ENCODE measurements around the gene DDOST. TPM values are rescaled to one million over a fixed set of nuclear protein-coding genes. Genes with fewer than 3 reads are reported as not detected.
A peak's percentile ranks its signal among the peaks of the same experiment; 100 is the strongest.
"Not testable (repeated sequence)": the region's sequence is repeated elsewhere in the genome, so short reads cannot be mapped to it uniquely, and the experiment has no call there.

DDOST gene
- total and polyA plus RNA-seq, 7 experiments from 2014 or later = 96.9 to 223 (median 121) TPM

DNA sequence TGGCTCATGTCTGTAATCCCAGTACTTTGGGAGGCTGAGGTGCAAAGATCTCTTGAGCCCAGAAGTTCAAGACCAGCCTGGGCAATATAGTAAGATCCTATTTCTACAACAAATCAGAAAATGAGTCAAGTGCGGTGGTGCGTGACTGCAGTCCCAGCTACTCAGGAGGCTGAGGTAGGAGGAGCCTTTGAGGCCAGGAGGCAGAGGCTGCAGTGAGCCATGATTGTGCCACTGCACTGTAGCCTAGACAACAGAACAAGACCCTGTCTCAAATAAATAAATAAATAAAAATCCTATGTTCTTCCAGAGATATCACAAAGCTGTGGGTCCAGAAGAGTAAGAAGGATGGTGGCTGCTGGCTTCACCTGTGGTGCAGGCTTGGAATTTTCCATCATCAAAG lies 50.2 kb downstream of the DDOST start:
- no peaks in the 10 kb centered on the region for H3K4me1 Mint-ChIP-seq

DNA sequence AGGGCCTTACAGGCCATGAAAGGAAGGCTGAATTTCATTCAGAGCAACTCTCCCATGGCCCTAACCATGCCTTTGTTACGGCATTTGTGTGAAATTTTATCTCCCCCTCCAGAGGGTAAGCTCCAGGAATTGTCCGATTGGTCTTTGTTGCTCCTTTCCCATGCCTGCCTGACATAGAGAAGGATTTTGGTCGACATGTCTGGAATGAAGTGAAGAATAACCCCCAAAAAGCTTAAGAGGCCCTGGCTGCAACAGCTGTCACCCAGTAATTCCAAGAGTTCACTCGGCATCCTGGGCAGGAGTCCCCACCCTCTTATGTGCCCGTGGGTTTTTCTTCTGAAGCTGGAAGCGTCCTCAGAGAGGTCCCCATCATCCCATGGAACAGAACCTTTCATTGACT lies 51.6 kb downstream of the DDOST start:
- Histone ChIP-seq H3K27ac (ENCODE audit: low read depth, low read length) (no peak overlapping the region), H3K9me3 (ENCODE audit: control insufficient read depth in 2 of 3, low read length in 3 of 3) (no peaks in the 10 kb centered on the region), H3K4me1 (ENCODE audit: control insufficient read depth in 2 of 2, insufficient read depth in 2 of 2, low read length in 2 of 2) (no peaks in the 10 kb centered on the region), H3K4me3 (ENCODE audit: low read length) (no peak overlapping the region), H3K27me3 (ENCODE audit: control insufficient read depth in 2 of 2, insufficient read depth in 2 of 2, low read length in 2 of 2) (no peaks in the 10 kb centered on the region), H3K36me3 (ENCODE audit: control insufficient read depth in 2 of 3, insufficient read depth in 3 of 3, low read length in 3 of 3) (no peaks in the 10 kb centered on the region)
- no peak overlapping the region for H3K27ac Mint-ChIP-seq
- no peak for ATAC-seq
- peaks cover 0 to 9% (median 5%) of the 10 kb centered on the region in 5 donors for H3K27me3 Mint-ChIP-seq
- DNase-seq = no peak
- no peaks in the 10 kb centered on the region for H3K36me3 Mint-ChIP-seq
- no peaks in the 10 kb centered on the region for H3K9me3 Mint-ChIP-seq
- CTCF ChIA-PET = no interaction called here
- POLR2A ChIA-PET = no interaction called here
- no peak overlapping the region for H3K4me3 Mint-ChIP-seq
- intact Hi-C loops (cut with micrococcal nuclease) = no loop called here
- H3K4me1 Mint-ChIP-seq = no peaks in the 10 kb centered on the region

More for the DNA sequence above, 50.2 kb downstream of the DDOST start:
- H3K27ac ChIP-seq (ENCODE audit: low read depth, low read length) = no peak overlapping the region
- POLR2A ChIA-PET = no interaction called here
- H3K4me1 ChIP-seq (ENCODE audit: control insufficient read depth in 2 of 2, insufficient read depth in 2 of 2, low read length in 2 of 2) = no peaks in the 10 kb centered on the region
- CTCF ChIA-PET = no interaction called here
- DNase-seq (no peak), ATAC-seq (no peak)
- H3K4me3 ChIP-seq (ENCODE audit: low read length) = no peak overlapping the region
- Mint-ChIP-seq H3K4me3 (no peak overlapping the region), H3K9me3 (no peaks in the 10 kb centered on the region), H3K27ac (no peak overlapping the region), H3K27me3 (peaks cover 0 to 7% (median 3%) of the 10 kb centered on the region in 5 donors), H3K36me3 (no peaks in the 10 kb centered on the region)
- intact Hi-C loops (cut with micrococcal nuclease) = no loop called here
- H3K9me3 ChIP-seq (ENCODE audit: control insufficient read depth in 2 of 3, low read length in 3 of 3) = no peaks in the 10 kb centered on the region
- H3K36me3 ChIP-seq (ENCODE audit: control insufficient read depth in 2 of 3, insufficient read depth in 3 of 3, low read length in 3 of 3) = no peaks in the 10 kb centered on the region
- H3K27me3 ChIP-seq (ENCODE audit: control insufficient read depth in 2 of 2, insufficient read depth in 2 of 2, low read length in 2 of 2) = no peaks in the 10 kb centered on the region

DNA sequence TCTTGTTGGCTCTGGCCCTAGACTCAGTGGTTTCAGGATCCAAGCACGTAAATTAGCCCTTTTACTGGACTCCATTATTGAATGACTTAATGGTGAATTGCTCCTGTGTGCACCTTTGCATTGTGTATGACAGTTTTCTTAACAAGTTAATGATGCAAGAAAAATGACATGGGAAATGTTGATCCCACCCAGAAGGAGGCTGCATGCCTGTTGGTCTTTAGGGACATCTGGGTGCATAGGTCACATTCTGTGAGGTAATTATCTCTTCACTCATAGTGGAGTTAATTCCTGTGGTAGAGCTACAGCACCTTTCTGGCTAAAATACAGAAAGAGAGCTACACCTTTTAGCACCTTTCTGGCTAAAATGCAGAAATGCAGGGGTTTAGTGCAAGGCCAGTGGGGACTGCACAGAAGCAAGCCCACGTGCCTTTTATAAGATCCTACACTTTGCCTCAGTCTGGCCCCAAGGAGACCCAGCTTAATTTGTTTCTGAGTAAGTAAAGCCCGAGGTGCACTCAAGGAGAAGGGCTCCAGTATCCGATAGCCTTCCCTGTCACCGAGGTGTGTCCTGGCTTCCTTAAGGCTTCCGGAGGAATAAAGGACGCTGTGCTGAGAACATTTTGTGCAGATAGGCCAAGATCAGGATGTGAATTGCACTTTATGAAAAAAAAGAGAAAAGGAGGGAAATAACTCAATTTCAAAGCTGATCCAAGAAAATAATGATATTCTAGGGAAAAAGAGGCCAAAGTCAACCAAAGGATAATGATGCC lies 54.2 kb downstream of the DDOST start:
- H3K4me3 Mint-ChIP-seq; CTCF ChIA-PET; H3K27me3 ChIP-seq (ENCODE audit: control insufficient read depth in 2 of 2, insufficient read depth in 2 of 2, low read length in 2 of 2); ATAC-seq; H3K36me3 ChIP-seq (ENCODE audit: control insufficient read depth in 2 of 3, insufficient read depth in 3 of 3, low read length in 3 of 3); intact Hi-C loops (cut with micrococcal nuclease); H3K4me1 ChIP-seq (ENCODE audit: control insufficient read depth in 2 of 2, insufficient read depth in 2 of 2, low read length in 2 of 2); DNase-seq; POLR2A ChIA-PET; H3K36me3 Mint-ChIP-seq; H3K27ac ChIP-seq (ENCODE audit: low read depth, low read length); H3K4me3 ChIP-seq (ENCODE audit: low read length); H3K9me3 ChIP-seq (ENCODE audit: control insufficient read depth in 2 of 3, low read length in 3 of 3); H3K9me3 Mint-ChIP-seq; H3K27ac Mint-ChIP-seq; H3K4me1 Mint-ChIP-seq: not testable (repeated sequence)
- H3K27me3 Mint-ChIP-seq = peaks cover 0 to 11% (median 4%) of the 10 kb centered on the region in 5 donors

DNA sequence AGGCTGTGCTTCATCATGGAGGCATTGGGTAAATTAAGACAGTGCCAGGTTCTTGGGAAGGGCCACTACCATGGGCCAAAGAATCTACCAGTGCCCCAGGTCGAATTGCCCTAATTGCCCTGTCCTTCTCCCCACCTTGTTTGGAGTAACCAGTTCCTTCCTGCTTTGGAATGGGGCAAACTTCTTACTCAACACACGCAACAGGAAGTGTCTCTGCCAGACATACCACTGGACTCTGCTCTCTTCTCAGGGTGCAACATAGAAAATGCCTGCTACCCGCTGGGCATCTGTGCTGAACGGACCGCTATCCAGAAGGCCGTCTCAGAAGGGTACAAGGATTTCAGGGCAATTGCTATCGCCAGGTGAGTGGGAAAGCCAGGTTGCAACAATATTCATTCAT lies 56.5 kb downstream of the DDOST start:
- ChIA-PET POLR2A (no interaction called here), CTCF (no interaction called here)
- Histone ChIP-seq H3K27ac (ENCODE audit: low read depth, low read length) (no peak overlapping the region), H3K9me3 (ENCODE audit: control insufficient read depth in 2 of 3, low read length in 3 of 3) (no peaks in the 10 kb centered on the region), H3K27me3 (ENCODE audit: control insufficient read depth in 2 of 2, insufficient read depth in 2 of 2, low read length in 2 of 2) (no peaks in the 10 kb centered on the region), H3K4me3 (ENCODE audit: low read length) (no peak overlapping the region), H3K36me3 (ENCODE audit: control insufficient read depth in 2 of 3, insufficient read depth in 3 of 3, low read length in 3 of 3) (no peaks in the 10 kb centered on the region), H3K4me1 (ENCODE audit: control insufficient read depth in 2 of 2, insufficient read depth in 2 of 2, low read length in 2 of 2) (no peaks in the 10 kb centered on the region)
- H3K27me3 Mint-ChIP-seq = peaks cover 0 to 15% (median 4%) of the 10 kb centered on the region in 5 donors
- no peak overlapping the region for H3K4me3 Mint-ChIP-seq
- no peak for DNase-seq
- H3K4me1 Mint-ChIP-seq = no peaks in the 10 kb centered on the region
- no peaks in the 10 kb centered on the region for H3K36me3 Mint-ChIP-seq
- H3K9me3 Mint-ChIP-seq = peaks cover 0 to 3% (median 0%) of the 10 kb centered on the region in 11 donors
- peak; percentile 60 for ATAC-seq
- intact Hi-C loops (cut with micrococcal nuclease) = no loop called here
- no peak overlapping the region for H3K27ac Mint-ChIP-seq

DNA sequence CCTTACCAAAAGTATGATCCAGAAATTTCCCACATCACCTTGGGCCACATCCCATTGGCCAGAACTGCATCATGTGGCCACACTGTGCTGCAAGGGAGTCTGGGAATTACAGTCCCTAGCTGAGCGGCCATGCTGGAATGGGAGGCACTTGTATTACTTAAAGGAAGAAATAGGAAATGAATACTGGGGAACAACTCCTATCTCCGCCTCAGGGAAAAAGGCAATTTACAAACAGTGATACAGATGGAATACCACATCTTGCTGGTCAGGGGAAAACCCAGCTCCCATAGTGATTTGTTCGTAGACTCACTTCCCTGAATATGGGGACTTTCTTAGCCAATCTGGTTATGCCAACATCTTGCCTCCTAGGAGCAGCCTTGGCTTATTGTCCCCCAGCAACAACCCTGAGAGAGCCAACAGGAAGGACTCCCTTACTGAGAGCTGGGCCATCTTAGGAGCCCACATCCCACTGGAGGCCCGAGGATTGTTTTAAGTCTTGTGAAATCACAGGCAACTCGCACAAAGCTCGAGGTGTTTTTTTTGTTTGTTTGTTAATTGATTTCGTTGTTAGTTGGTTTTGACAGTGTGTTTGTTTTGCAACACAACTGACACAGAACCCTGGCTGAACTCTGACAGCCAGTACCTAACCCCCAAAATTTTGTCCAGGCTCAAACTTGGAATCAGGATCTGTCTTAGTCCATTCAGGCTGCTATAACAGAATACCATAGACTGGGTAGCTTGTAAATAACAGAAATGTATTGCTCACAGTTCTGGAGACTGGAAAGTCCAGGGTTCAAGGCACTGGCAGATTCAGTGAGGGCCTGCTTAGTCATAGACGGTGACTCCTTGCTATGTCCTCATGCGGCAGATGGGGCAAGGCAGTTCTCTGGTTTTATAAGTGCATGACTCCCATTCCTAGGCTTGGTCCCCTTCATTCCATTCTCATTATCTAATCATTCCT lies 57.4 kb downstream of the DDOST start:
- H3K36me3 ChIP-seq (ENCODE audit: control insufficient read depth in 2 of 3, insufficient read depth in 3 of 3, low read length in 3 of 3) = no peaks in the 10 kb centered on the region
- no peaks in the 10 kb centered on the region for H3K27me3 ChIP-seq (ENCODE audit: control insufficient read depth in 2 of 2, insufficient read depth in 2 of 2, low read length in 2 of 2)
- Mint-ChIP-seq H3K4me1 (peaks cover 0 to 2% (median 0%) of the 10 kb centered on the region in 7 donors), H3K9me3 (peaks cover 0 to 3% (median 0%) of the 10 kb centered on the region in 11 donors), H3K27me3 (peaks cover 0 to 16% (median 7%) of the 10 kb centered on the region in 5 donors), H3K4me3 (no peak overlapping the region), H3K27ac (no peak overlapping the region), H3K36me3 (no peaks in the 10 kb centered on the region)
- no peak overlapping the region for H3K4me3 ChIP-seq (ENCODE audit: low read length)
- no peaks in the 10 kb centered on the region for H3K4me1 ChIP-seq (ENCODE audit: control insufficient read depth in 2 of 2, insufficient read depth in 2 of 2, low read length in 2 of 2)
- CTCF ChIA-PET = no interaction called here
- no peak overlapping the region for H3K27ac ChIP-seq (ENCODE audit: low read depth, low read length)
- H3K9me3 ChIP-seq (ENCODE audit: control insufficient read depth in 2 of 3, low read length in 3 of 3) = no peaks in the 10 kb centered on the region
- POLR2A ChIA-PET = interaction anchor here (0.9 kb wide), 1 partner anchor 30 kb away, joined by 3 read pairs; no protein-coding TSS in a partner anchor
- intact Hi-C loops (cut with micrococcal nuclease) = no loop called here
- DNase-seq (no peak), ATAC-seq (peak; percentile 66)

DNA sequence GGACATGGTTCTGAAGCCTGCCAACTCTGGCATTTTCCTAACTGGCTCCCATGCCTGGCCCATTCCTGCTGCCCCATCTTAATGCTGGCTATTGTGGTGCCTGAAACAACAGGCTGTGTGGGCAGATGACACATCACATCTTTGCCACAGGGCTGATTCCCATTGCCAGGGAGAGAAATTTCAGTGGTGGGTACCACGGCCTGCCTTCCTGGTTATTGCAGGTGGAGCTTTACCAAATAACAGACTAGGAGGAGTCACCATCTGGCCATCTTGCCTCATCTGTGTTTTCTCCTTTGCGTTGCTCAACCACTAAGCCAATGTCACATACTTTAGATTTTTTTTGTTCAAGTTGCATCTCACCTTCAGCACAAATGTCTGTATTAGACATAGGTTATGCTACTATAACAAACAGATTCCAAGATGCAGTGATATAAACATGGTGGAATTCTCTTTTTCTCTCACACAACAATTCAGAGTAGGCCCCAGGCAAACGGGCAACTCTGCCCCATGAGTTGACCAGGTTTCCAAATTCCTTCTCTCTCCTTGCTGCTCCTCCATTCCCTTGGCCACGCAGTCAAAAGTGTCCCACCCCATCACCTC lies 58.2 kb downstream of the DDOST start:
- DNase-seq = no peak
- no peak overlapping the region for H3K4me3 ChIP-seq (ENCODE audit: low read length)
- CTCF ChIA-PET = no interaction called here
- H3K9me3 ChIP-seq (ENCODE audit: control insufficient read depth in 2 of 3, low read length in 3 of 3) = no peaks in the 10 kb centered on the region
- H3K27ac ChIP-seq (ENCODE audit: low read depth, low read length) = no peak overlapping the region
- H3K27me3 ChIP-seq (ENCODE audit: control insufficient read depth in 2 of 2, insufficient read depth in 2 of 2, low read length in 2 of 2) = no peaks in the 10 kb centered on the region
- POLR2A ChIA-PET = no interaction called here
- intact Hi-C loops (cut with micrococcal nuclease) = no loop called here
- H3K4me1 Mint-ChIP-seq = peaks cover 0 to 2% (median 0%) of the 10 kb centered on the region in 7 donors
- no peaks in the 10 kb centered on the region for H3K36me3 Mint-ChIP-seq
- H3K36me3 ChIP-seq (ENCODE audit: control insufficient read depth in 2 of 3, insufficient read depth in 3 of 3, low read length in 3 of 3) = no peaks in the 10 kb centered on the region
- H3K27ac Mint-ChIP-seq = no peak overlapping the region
- no peak for ATAC-seq
- H3K4me1 ChIP-seq (ENCODE audit: control insufficient read depth in 2 of 2, insufficient read depth in 2 of 2, low read length in 2 of 2) = no peaks in the 10 kb centered on the region
- H3K27me3 Mint-ChIP-seq = peaks cover 0 to 16% (median 10%) of the 10 kb centered on the region in 5 donors
- no peak overlapping the region for H3K4me3 Mint-ChIP-seq
- peaks cover 0 to 3% (median 0%) of the 10 kb centered on the region in 11 donors for H3K9me3 Mint-ChIP-seq

Data from naive thymus-derived CD4-positive, alpha-beta T cell (primary cell).